Stimulated activated CD4-positive, alpha-beta T cell treated with anti-CD3 and anti-CD28 coated beads, TNF-alpha, amount 100 ng/mL, for 24 hours (primary cell): Measurements from ENCODE around the gene SRPK3.

Experiments used
- DNase-seq, 3 experiments: peaks; one replicate each; pipeline ENCODE4 v3.0.0-alpha.2; 2020; ENCODE audit warnings: low read depth in 3 of 3

Gene SRPK3

DNA sequence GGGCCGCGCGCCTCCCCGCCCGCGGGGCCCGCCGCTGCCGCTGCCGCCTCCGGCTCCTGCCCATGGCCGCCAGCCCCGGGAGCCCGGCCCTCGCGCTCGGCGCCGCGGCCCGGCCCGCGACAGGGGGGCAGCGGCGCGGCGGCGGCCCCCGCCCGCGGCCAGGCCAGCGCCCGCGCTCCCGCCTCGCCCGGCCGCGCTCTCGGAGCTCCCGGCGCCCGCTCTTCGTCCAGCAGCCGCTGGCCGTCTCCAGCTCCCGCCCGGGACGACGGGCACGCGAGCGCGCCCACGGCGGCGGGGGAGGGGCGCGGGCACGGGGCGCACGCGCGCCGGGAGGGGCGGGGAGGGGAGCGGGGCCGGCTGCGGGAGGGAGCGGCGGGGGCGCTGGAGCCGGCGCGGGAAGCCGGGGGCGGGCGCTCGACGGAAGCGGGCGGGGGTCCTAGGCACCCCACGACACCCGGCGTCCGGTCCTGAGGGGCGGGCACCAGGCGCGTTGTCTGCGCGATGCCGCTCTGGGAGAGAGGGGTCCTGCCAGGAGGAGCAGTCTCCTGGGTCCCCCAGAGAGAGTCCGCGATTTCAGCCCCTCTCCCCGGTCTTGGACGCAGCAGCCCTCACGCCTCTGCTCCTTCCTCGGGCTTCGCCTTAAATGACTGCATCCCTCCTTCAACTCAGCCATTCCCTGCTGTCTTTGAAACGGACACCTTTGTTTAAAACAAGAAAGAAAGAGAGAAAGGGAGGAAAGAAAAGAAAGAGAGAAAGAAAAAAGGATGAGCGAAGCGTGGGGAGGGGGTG lies 50.0 kb downstream of the SRPK3 start:
- no peak for DNase-seq

GRCh38 chrX:153831429-153832150 lies 50.7 kb downstream of the SRPK3 start:
- no peak for DNase-seq

DNA sequence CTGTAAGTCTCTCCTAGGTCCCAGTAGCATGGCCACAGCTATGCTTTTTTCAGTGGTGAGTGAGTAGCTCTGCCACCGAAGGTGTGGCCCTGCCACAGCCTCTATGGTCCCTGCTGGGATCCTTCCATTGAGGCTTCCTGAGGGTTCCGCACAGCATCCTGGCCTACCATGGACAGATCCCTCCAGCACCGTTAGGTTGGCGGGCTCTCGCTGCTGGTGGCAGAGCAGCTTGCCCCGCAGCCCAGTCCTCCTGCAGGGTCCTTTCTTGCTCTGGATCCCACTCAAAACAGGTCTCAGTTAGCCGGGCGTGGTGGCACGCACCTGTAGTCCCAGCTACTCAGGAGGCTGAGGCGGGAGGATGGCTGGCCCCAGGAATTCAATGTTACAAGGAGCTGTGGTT lies 51.9 kb downstream of the SRPK3 start:
- no peak for DNase-seq
